ENCODE data around the gene AGMO. TPM values are rescaled to one million over a fixed set of nuclear protein-coding genes. Genes with fewer than 3 reads are reported as not detected.

The AGMO gene
- polyA plus RNA-seq (ENCODE audit: low read depth in 6 of 6), result not detected

DNA sequence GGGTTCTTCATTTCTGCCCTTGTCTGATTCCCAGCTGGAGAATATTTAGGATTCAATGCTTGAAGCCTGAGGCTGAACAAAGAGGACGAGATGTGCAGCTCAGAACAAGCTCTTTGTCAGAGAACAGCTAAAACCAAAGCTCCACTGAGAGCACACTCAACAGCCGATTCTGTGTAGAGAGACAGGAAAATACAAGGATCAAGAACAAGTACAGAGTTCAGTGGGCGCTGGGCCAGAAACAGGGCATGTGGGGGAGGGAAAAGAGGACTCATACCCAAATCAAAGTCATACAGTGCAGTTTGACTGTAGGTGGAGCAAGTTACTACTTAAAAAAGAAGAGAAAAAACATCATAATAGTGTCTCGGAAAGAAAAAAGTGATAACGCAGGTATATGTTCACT is at the start of gene AGMO:
Gene AGMO, minus strand, starts transcription at position 181 of the 400 bp plus-strand sequence.
- H3K36me3 Mint-ChIP-seq, result no peaks in the 10 kb centered on the region
- H3K4me3 Mint-ChIP-seq, result no peak within 1 kb of the TSS
- H3K4me1 Mint-ChIP-seq, result no peaks in the 10 kb centered on the region
- DNase-seq, result no peak
- no peaks in the 10 kb centered on the region for H3K27me3 Mint-ChIP-seq
- peak within 1 kb of the TSS in 1 of 6 donors; percentile 6 for H3K27ac Mint-ChIP-seq
- peaks cover 0 to 7% (median 0%) of the 10 kb centered on the region in 7 donors for H3K9me3 Mint-ChIP-seq
- no peak for ATAC-seq (ENCODE audit: low read depth in 2 of 2)

DNA sequence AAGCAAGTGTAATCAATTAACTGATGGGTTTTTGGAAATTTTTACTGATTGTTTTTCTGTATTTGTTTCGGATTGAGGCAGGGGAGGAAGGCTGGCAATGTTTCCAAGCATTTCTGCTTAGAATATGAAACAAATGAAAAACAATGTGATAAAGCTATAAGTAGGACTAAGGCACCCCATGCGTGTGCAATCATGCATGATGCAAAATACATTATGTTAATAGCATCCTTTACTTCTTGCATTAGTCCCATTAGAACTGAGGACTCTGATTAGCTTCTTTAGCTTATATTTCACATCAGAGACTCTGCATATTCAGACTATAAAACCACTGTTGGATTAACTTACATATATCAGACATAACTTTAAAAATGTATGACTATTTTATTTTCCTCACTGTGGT is 48.7 kb upstream of the AGMO start:
- no peaks in the 10 kb centered on the region for H3K27me3 Mint-ChIP-seq
- ATAC-seq (ENCODE audit: low read depth in 2 of 2), result no peak
- H3K4me3 Mint-ChIP-seq, result no peak overlapping the region
- DNase-seq, result no peak
- no peak overlapping the region for H3K27ac Mint-ChIP-seq
- no peaks in the 10 kb centered on the region for H3K4me1 Mint-ChIP-seq
- H3K36me3 Mint-ChIP-seq, result no peaks in the 10 kb centered on the region
- H3K9me3 Mint-ChIP-seq, result no peaks in the 10 kb centered on the region

DNA sequence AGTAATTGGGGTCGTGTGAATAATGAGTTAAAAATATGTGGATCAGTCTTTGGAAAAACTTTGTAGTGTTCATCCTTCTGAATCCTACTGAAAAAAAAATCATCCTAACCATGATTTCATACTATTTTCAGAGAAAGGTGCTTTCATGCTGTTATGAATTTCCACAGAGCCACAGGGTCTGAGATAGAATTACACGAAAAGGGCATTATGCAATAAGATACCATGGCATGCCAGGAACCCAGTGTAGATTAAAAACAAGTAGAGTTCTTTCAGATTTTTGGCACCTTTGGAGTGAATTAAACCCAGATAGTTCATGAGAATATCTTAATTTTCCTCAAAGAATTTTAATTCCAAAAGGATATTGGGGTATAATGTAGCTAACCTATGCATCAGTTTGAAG is 47.5 kb upstream of the AGMO start:
- Mint-ChIP-seq H3K9me3 (no peaks in the 10 kb centered on the region), H3K27me3 (no peaks in the 10 kb centered on the region), H3K36me3 (no peaks in the 10 kb centered on the region), H3K4me3 (no peak overlapping the region), H3K27ac (no peak overlapping the region), H3K4me1 (no peaks in the 10 kb centered on the region)
- DNase-seq (no peak), ATAC-seq (ENCODE audit: low read depth in 2 of 2) (no peak)

DNA sequence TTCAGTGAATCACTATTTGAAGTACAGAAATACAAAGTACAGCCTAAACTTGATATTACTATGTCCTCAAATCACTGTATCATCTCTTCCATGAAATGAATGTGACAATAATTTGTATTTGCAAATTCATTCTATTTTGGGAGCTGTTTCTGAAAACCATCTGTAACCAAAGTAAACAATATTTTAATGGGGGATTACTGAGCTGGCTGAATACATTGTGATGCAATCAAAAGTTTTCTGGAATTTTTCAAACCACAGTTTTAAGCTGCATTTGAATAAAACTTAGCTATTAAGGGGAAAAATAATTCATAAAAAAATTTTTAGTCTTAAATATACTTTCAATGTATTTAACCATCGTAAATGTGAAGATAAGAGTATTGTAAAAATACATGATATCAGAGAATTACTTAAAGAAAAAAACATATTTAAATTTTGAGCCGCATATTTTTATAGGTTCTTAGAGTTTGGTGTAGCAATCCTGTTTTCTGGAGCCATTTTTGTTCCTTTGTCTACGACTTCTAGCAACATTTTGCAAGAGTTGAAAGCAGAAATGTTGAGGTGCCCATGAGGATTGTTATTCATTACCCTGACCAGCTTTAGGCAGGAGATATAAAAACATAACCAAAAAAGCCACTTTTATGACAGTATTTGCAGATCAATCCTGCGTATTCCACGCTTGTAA is 45.9 kb upstream of the AGMO start:
- H3K4me1 Mint-ChIP-seq, result no peaks in the 10 kb centered on the region
- no peaks in the 10 kb centered on the region for H3K36me3 Mint-ChIP-seq
- ATAC-seq (ENCODE audit: low read depth in 2 of 2), result no peak
- H3K4me3 Mint-ChIP-seq, result no peak overlapping the region
- H3K9me3 Mint-ChIP-seq, result peaks cover 0 to 5% (median 0%) of the 10 kb centered on the region in 7 donors
- H3K27ac Mint-ChIP-seq, result no peak overlapping the region
- H3K27me3 Mint-ChIP-seq, result no peaks in the 10 kb centered on the region
- no peak for DNase-seq

DNA sequence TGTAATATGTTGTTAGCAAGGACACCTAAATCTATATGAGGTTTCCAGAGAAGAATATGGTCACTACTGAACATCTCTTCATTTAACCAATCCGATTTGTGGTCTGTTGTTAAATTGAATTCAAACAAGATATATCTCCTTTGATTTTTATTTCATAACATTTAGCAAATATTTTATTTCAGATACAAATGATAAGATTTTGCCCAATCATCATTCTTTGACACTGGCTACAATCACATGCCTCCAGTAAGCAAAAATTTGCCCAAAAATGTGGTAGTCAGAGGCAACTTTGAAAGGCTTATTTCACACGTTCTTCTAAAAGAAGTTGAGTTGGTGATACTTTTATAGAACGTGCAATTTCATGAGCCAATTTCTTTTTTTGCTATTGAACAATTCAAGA is 44.7 kb upstream of the AGMO start:
- H3K4me1 Mint-ChIP-seq, result no peaks in the 10 kb centered on the region
- ATAC-seq (ENCODE audit: low read depth in 2 of 2), result no peak
- H3K9me3 Mint-ChIP-seq, result peaks cover 0 to 5% (median 0%) of the 10 kb centered on the region in 7 donors

DNA sequence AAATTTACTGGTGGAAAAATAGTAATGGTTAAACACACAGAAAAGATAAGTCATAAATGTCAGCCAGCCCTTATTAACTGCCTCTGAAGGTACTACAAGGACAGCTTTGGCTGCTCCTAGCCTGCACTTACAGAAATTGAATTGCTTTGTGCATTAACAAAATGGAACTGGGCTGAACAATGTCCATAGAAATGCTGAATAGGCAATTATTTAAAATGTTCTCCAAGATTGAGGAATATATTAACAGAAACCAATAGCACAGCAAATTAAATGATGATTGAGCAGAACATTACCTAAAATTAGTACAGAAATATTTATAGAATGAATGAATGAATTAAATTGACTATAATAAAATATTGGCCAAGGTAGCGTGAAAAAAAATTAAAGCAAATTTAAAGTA is 42.4 kb upstream of the AGMO start:
- DNase-seq, result no peak
- H3K4me1 Mint-ChIP-seq, result no peaks in the 10 kb centered on the region
- no peaks in the 10 kb centered on the region for H3K36me3 Mint-ChIP-seq
- no peak overlapping the region for H3K4me3 Mint-ChIP-seq
- no peak for ATAC-seq (ENCODE audit: low read depth in 2 of 2)
- peaks cover 0 to 7% (median 4%) of the 10 kb centered on the region in 7 donors for H3K9me3 Mint-ChIP-seq
- no peak overlapping the region for H3K27ac Mint-ChIP-seq
- no peaks in the 10 kb centered on the region for H3K27me3 Mint-ChIP-seq

More for the DNA sequence above, 44.7 kb upstream of the AGMO start:
- Mint-ChIP-seq H3K27me3 (no peaks in the 10 kb centered on the region), H3K27ac (no peak overlapping the region), H3K4me3 (no peak overlapping the region), H3K36me3 (no peaks in the 10 kb centered on the region)
- DNase-seq, result no peak

DNA sequence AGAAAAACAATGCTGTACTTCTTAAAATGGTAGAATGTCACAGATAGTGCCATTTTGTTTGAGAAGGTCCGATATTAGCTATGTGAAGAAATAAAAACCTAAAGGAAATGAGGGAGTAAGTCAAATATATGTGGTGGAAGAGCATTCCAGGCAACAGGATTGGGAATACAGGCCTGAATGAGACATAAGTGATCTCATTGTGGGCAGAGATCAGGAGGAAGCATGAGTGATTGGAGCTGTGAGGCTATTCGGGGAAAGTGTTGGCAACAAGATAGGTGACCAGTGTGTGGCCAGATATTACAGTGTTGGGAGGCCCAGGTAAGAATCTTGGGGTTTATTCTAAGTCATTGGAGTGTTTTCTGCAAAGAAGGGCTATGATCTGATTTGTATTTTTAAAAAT is 41.3 kb upstream of the AGMO start:
- no peak overlapping the region for H3K27ac Mint-ChIP-seq
- H3K36me3 Mint-ChIP-seq, result no peaks in the 10 kb centered on the region
- no peak overlapping the region for H3K4me3 Mint-ChIP-seq
- peaks cover 0 to 7% (median 4%) of the 10 kb centered on the region in 7 donors for H3K9me3 Mint-ChIP-seq
- DNase-seq, result no peak
- H3K4me1 Mint-ChIP-seq, result no peaks in the 10 kb centered on the region
- no peak for ATAC-seq (ENCODE audit: low read depth in 2 of 2)
- H3K27me3 Mint-ChIP-seq, result no peaks in the 10 kb centered on the region

DNA sequence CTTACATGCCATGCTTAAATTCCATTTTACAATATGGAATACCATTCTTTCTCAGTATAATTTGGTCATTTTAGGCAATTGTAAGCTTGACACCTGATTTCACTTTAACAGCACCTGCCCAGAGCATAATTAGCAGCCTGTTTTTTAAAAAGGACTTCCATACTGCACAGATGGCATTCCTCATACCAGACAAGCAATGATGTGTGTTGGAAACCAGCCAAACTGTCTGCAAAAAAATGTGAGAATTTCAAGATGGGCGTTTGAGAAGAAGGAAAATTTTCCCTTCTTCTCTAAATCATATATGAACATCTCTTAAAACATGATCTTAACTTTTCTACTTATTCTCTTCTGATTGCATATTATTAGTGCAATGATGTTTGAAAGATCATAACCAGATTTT is 40.4 kb upstream of the AGMO start:
- H3K9me3 Mint-ChIP-seq, result peaks cover 0 to 7% (median 4%) of the 10 kb centered on the region in 7 donors
- H3K4me1 Mint-ChIP-seq, result no peaks in the 10 kb centered on the region
- no peaks in the 10 kb centered on the region for H3K27me3 Mint-ChIP-seq
- DNase-seq (no peak), ATAC-seq (ENCODE audit: low read depth in 2 of 2) (no peak)
- H3K27ac Mint-ChIP-seq, result no peak overlapping the region
- H3K36me3 Mint-ChIP-seq, result no peaks in the 10 kb centered on the region
- H3K4me3 Mint-ChIP-seq, result no peak overlapping the region

DNA sequence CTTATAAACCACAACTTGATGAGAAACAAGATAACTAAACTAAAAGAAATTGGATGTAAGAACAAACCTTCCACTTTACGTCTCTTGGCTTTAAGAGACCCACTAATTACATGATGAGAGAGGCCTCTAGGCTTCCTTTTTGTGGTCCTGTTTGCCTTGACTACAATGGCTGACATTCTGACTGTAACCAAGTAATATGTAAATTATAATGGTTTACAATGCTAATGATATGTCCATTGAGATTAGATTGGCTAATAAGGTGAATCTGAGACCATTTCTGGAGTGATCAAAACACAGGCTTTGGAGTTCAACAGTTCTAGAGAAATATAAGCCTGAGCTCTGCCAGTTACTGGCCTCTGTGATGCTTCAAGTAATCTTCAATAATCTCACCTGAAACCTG is 39.4 kb upstream of the AGMO start:
- Mint-ChIP-seq H3K4me3 (no peak overlapping the region), H3K9me3 (peaks cover 0 to 7% (median 4%) of the 10 kb centered on the region in 7 donors), H3K4me1 (no peaks in the 10 kb centered on the region), H3K27me3 (no peaks in the 10 kb centered on the region), H3K36me3 (no peaks in the 10 kb centered on the region), H3K27ac (no peak overlapping the region)
- DNase-seq (no peak), ATAC-seq (ENCODE audit: low read depth in 2 of 2) (no peak)

DNA sequence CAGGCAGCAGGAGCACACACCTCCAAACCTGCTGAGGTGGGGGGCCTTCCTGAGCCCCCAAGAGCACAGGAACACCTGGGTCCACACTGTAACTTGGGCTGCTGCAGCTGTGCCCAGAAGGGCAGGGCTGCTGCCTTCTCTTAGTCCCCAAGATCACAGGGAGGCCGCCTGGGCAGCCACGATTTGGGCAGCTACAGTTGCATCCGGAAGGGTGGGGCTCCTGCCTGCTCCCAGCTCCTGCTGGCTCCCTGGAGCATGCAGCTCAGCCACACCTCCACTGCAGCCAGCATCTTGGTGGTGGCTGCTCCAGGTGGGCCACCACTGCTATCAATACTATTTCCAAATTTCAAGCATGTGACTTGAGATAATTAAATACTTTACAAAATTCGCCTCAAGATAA is 38.5 kb upstream of the AGMO start:
- Mint-ChIP-seq H3K4me3 (no peak overlapping the region), H3K36me3 (no peaks in the 10 kb centered on the region), H3K27ac (peak overlapping the region in 1 of 6 donors; percentile 70), H3K4me1 (no peaks in the 10 kb centered on the region), H3K27me3 (no peaks in the 10 kb centered on the region), H3K9me3 (peaks cover 0 to 7% (median 4%) of the 10 kb centered on the region in 7 donors)
- DNase-seq, result no peak
- ATAC-seq (ENCODE audit: low read depth in 2 of 2), result no peak

DNA sequence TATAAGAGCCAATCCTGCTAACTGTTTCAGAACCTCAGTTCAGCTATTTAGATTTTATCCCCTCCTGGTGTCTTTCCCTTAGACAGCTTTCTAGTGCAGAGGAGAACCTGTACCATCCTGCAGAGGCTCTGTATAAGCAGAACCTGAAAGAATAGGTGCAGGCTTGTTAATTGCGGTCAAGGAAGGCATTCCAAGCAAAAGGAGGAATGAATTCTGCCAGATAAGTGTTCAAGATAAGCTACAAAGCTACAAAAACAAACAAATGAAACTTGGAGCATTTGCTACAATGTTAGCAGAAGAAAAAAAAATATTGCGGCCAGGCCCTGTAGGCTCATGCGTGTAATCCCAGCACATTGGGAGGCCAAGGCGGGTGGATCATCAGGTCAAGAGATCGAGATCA is 32.6 kb upstream of the AGMO start:
- Mint-ChIP-seq H3K36me3 (no peaks in the 10 kb centered on the region), H3K4me3 (no peak overlapping the region), H3K4me1 (no peaks in the 10 kb centered on the region), H3K27me3 (no peaks in the 10 kb centered on the region), H3K27ac (no peak overlapping the region), H3K9me3 (peaks cover 0 to 3% (median 0%) of the 10 kb centered on the region in 7 donors)
- DNase-seq (no peak), ATAC-seq (ENCODE audit: low read depth in 2 of 2) (no peak)

DNA sequence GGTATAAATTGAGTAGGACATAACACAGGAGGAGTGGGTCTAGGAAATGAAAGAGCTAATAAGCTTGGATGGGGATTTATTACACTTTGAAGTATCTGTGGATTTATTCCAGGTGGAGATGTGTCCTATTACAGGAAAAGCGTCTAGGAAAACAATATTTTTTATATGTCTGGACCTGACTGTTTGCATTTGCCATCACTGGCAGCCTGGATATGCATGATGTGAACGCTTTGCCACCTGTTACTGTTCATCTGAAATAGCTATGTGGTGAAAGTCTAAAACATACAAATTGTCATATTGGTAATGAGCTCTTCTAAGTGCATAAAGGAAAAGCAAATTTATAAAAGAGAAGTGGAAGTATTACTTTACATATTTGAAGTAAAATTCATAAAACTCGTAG is 31.6 kb upstream of the AGMO start:
- Mint-ChIP-seq H3K4me1 (no peaks in the 10 kb centered on the region), H3K27me3 (no peaks in the 10 kb centered on the region), H3K36me3 (no peaks in the 10 kb centered on the region)

DNA sequence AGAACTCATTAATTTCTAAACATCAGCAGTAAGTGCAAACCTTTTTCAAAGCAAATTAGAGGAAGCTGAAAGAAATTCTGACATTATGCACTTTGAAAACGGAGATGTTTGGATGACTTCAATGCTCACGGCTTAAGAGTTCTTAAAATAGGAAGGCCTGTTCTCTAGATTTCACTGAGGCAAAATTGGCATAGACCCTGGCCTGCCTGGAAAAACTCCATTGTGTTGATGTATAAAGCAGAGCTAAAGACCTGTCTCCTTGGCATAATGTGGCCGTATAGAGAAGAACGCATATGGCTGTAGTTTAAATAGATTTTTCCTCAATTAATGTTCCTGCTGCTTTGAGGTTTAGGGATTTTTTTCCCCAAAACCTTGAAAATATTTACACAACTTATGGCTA is 24.5 kb upstream of the AGMO start:
- DNase-seq (no peak), ATAC-seq (ENCODE audit: low read depth in 2 of 2) (no peak)
- Mint-ChIP-seq H3K4me1 (no peaks in the 10 kb centered on the region), H3K9me3 (peaks cover 2 to 14% (median 11%) of the 10 kb centered on the region in 7 donors), H3K4me3 (no peak overlapping the region), H3K36me3 (no peaks in the 10 kb centered on the region), H3K27me3 (no peaks in the 10 kb centered on the region), H3K27ac (no peak overlapping the region)

More for the DNA sequence above, 31.6 kb upstream of the AGMO start:
- Mint-ChIP-seq H3K9me3 (peaks cover 0 to 4% (median 0%) of the 10 kb centered on the region in 7 donors), H3K4me3 (no peak overlapping the region), H3K27ac (no peak overlapping the region)
- ATAC-seq (ENCODE audit: low read depth in 2 of 2) (no peak), DNase-seq (no peak)

DNA sequence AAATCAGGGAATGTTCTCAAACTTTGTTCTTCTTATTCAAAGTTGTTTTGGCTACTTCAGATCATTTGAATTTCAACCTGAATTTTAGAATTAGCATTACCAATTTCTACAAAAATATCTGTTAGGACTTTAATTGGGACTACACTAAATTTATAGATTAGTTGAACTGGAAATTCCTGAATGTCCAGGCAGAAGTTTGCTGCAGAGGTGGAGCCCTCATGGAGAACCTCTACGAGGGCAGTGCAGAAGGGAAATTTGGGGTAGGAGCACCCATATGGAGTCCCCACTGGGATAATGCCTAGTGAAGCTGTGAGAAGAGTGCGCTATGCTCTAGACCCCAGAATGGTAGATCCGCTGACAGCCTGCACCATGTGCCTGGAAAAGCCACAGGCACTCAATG is 22.8 kb upstream of the AGMO start:
- H3K9me3 Mint-ChIP-seq, result peaks cover 0 to 14% (median 11%) of the 10 kb centered on the region in 7 donors
- no peak for ATAC-seq (ENCODE audit: low read depth in 2 of 2)
- no peaks in the 10 kb centered on the region for H3K4me1 Mint-ChIP-seq
- no peaks in the 10 kb centered on the region for H3K36me3 Mint-ChIP-seq
- no peaks in the 10 kb centered on the region for H3K27me3 Mint-ChIP-seq
- no peak overlapping the region for H3K4me3 Mint-ChIP-seq
- H3K27ac Mint-ChIP-seq, result no peak overlapping the region
- no peak for DNase-seq

DNA sequence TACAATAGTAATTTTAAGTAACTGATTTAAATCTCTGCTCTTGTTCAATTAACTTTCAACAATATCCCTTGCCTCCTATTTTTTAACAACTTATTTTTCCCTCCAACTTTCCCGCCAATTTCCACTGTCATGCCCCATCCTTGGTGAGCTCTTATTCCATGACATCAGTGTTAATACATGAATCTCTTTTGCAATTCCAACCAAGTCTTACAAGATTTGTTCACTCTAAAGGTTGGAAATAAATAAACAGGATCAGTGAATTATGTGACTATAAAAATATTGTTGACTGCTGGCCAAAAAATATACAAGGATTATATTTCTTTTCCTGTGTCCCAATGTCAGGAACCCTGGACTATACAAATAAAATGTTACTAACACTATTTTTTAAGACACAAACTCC is 21.0 kb upstream of the AGMO start:
- H3K4me3 Mint-ChIP-seq, result no peak overlapping the region
- no peaks in the 10 kb centered on the region for H3K27me3 Mint-ChIP-seq
- H3K9me3 Mint-ChIP-seq, result peaks cover 0 to 14% (median 6%) of the 10 kb centered on the region in 7 donors
- H3K4me1 Mint-ChIP-seq, result no peaks in the 10 kb centered on the region
- ATAC-seq (ENCODE audit: low read depth in 2 of 2) (no peak), DNase-seq (no peak)
- H3K36me3 Mint-ChIP-seq, result no peaks in the 10 kb centered on the region
- H3K27ac Mint-ChIP-seq, result no peak overlapping the region
